ENCODE results near the gene ADGRG1. TPM values are rescaled to one million over a fixed set of nuclear protein-coding genes. Genes with fewer than 3 reads are reported as not detected.

Gene ADGRG1
- total and polyA plus RNA-seq, 2 experiments from 2014 or later = 45.9 to 58.0 TPM

GRCh38 chr16:57653936-57654335 is 25.5 kb downstream of the ADGRG1 start:
- Histone ChIP-seq H3K4me3 (no peak overlapping the region), H3K36me3 (replicated peaks; ENCODE audit: insufficient read depth, low read depth) (no peaks in the 10 kb centered on the region), H3K27me3 (no peaks in the 10 kb centered on the region), H3K9me3 (ENCODE audit: low read depth) (no peaks in the 10 kb centered on the region), H3K27ac (no peak overlapping the region), H4K20me1 (ENCODE audit: insufficient read depth, poor library complexity, severe bottlenecking) (no peaks in the 10 kb centered on the region), H2AFZ (no peak overlapping the region), H3K4me2 (no peak overlapping the region), H3K79me2 (peaks cover 2% of the 10 kb centered on the region), H3K4me1 (ENCODE audit: insufficient read depth) (no peaks in the 10 kb centered on the region), H3K9me2 (replicated peaks; ENCODE audit: insufficient read depth) (no peaks in the 10 kb centered on the region)
- no peak for DNase-seq (ENCODE audit: low spot score)
- 77% methylated on average over 13 of the region's 16 CpGs for WGBS (ENCODE audit: low lambda C conversion rate, missing lambda C conversion rate)
- TF ChIP-seq EZH2phosphoT487 (IDR thresholded peaks at IDR 0.05; ENCODE audit: low read depth, severe bottlenecking, unreplicated experiment) = no peak
- TF ChIP-seq EZH2 (IDR thresholded peaks at IDR 0.05; ENCODE audit: borderline replicate concordance) = no peak
- TF ChIP-seq CTCF (IDR thresholded peaks at IDR 0.05; ENCODE audit: poor library complexity) = no peak

- Histone ChIP-seq H3K9me3 (ENCODE audit: low read depth) (no peaks in the 10 kb centered on the region), H2AFZ (no peak overlapping the region), H3K79me2 (no peaks in the 10 kb centered on the region), H3K27me3 (no peaks in the 10 kb centered on the region), H3K27ac (no peak overlapping the region), H4K20me1 (ENCODE audit: insufficient read depth, poor library complexity, severe bottlenecking) (no peaks in the 10 kb centered on the region), H3K9me2 (replicated peaks; ENCODE audit: insufficient read depth) (no peaks in the 10 kb centered on the region), H3K4me2 (no peak overlapping the region), H3K36me3 (replicated peaks; ENCODE audit: insufficient read depth, low read depth) (no peaks in the 10 kb centered on the region), H3K4me3 (no peak overlapping the region), H3K4me1 (ENCODE audit: insufficient read depth) (no peaks in the 10 kb centered on the region)
- DNase-seq (ENCODE audit: low spot score) = no peak
- no peak for TF ChIP-seq EZH2 (IDR thresholded peaks at IDR 0.05; ENCODE audit: borderline replicate concordance)
- TF ChIP-seq EZH2phosphoT487 (IDR thresholded peaks at IDR 0.05; ENCODE audit: low read depth, severe bottlenecking, unreplicated experiment) = no peak
- no peak for TF ChIP-seq CTCF (IDR thresholded peaks at IDR 0.05; ENCODE audit: poor library complexity)
- 90% methylated on average over 11 of the region's 11 CpGs for WGBS (ENCODE audit: low lambda C conversion rate, missing lambda C conversion rate)
These were observed 28.0 kb downstream of the ADGRG1 start for GRCh38 chr16:57656342-57656955.

GRCh38 chr16:57657228-57657627 is 28.8 kb downstream of the ADGRG1 start:
- no peaks in the 10 kb centered on the region for H4K20me1 ChIP-seq (ENCODE audit: insufficient read depth, poor library complexity, severe bottlenecking)
- H3K4me1 ChIP-seq (ENCODE audit: insufficient read depth) = no peaks in the 10 kb centered on the region
- H3K9me2 ChIP-seq (replicated peaks; ENCODE audit: insufficient read depth) = no peaks in the 10 kb centered on the region
- no peak overlapping the region for H3K4me2 ChIP-seq
- H3K36me3 ChIP-seq (replicated peaks; ENCODE audit: insufficient read depth, low read depth) = no peaks in the 10 kb centered on the region
- 94% methylated on average over 13 of the region's 13 CpGs for WGBS (ENCODE audit: low lambda C conversion rate, missing lambda C conversion rate)
- no peak overlapping the region for H3K4me3 ChIP-seq
- no peak overlapping the region for H3K27ac ChIP-seq
- no peaks in the 10 kb centered on the region for H3K27me3 ChIP-seq
- H2AFZ ChIP-seq = no peak overlapping the region
- no peak for DNase-seq (ENCODE audit: low spot score)
- H3K9me3 ChIP-seq (ENCODE audit: low read depth) = no peaks in the 10 kb centered on the region
- TF ChIP-seq EZH2phosphoT487 (IDR thresholded peaks at IDR 0.05; ENCODE audit: low read depth, severe bottlenecking, unreplicated experiment) = no peak
- no peak for TF ChIP-seq CTCF (IDR thresholded peaks at IDR 0.05; ENCODE audit: poor library complexity)
- no peak for TF ChIP-seq EZH2 (IDR thresholded peaks at IDR 0.05; ENCODE audit: borderline replicate concordance)
- H3K79me2 ChIP-seq = no peaks in the 10 kb centered on the region
